Left lung (tissue), 10 donors: Measurements from ENCODE around the gene STXBP5L. TPM values are rescaled to one million over a fixed set of nuclear protein-coding genes. Genes with fewer than 3 reads are reported as not detected.
"Not testable (repeated sequence)": the region's sequence is repeated elsewhere in the genome, so short reads cannot be mapped to it uniquely, and the experiment has no call there.

Experiments
- ATAC-seq: fragments of 200-7000 bp; cut with Tn5 transposase; one replicate; pipeline ENCODE4 v1.9.1; 2020; ENCODE audit warnings: moderate library complexity
- DNase-seq, 4 donors: peaks; one replicate each; pipeline ENCODE4 v3.0.0-alpha.2; 2013 to 2020
- H3K27ac ChIP-seq, 2 donors: fragments of 200-600 bp; sonication (generic) in 1 of 2; one replicate each; pipeline versions ENCODE4 v1.5.0 to v1.8.0; 2020 to 2021
- H3K27me3 ChIP-seq, 2 donors: fragments of 200-600 bp; sonication (generic) in 1 of 2; one replicate each; pipeline versions ENCODE4 v1.5.0 to v1.8.0; 2020 to 2021
- H3K36me3 ChIP-seq, 2 donors: fragments of 200-600 bp; sonication (generic) in 1 of 2; one replicate each; pipeline versions ENCODE4 v1.5.0 to v1.8.0; 2020 to 2021
- H3K4me1 ChIP-seq, 2 donors: fragments of 200-600 bp; one replicate each; pipeline ENCODE4 v1.8.0; 2021
- H3K4me3 ChIP-seq, 2 donors: fragments of 200-600 bp; sonication (generic) in 1 of 2; one replicate each; pipeline versions ENCODE4 v1.5.0 to v1.8.0; 2020 to 2021; ENCODE audit warnings: mild to moderate bottlenecking in 1 of 2
- H3K9me3 ChIP-seq, 2 donors: fragments of 200-600 bp; sonication (generic) in 1 of 2; one replicate each; pipeline versions ENCODE4 v1.5.0 to v1.8.0; 2020 to 2021
- CTCF ChIP-seq, 2 donors: fragments of 200-600 bp; sonication (generic) in 1 of 2; IDR thresholded peaks; one replicate each; pipeline versions ENCODE4 v1.5.0 to v1.8.0; 2021; ENCODE audit warnings: antibody characterized with exemption in 2 of 2
- intact Hi-C, 2 donors: fragments of 100-400 bp; cut with DNase I; formaldehyde crosslinking; loops; one replicate each; pipeline versions ENCODE4 v1.11.2 to v1.14.2; 2022
- polyA plus RNA-seq, 6 donors: library from polyadenylated mRNA; unstranded; fragments of 120-200 nt; gene quantifications; one replicate each; pipeline ENCODE4 v1.2.1, GENCODE V29; 2013; ENCODE audit not compliant: insufficient read length in 6 of 6
- total RNA-seq, 2 donors: library from RNA; stranded (reverse); fragmentation: NEBNext Ultra II Directional; extraction: Animal tissue kit (Norgen Biotek cat#: 25700); gene quantifications; one replicate each; pipeline ENCODE4 v1.2.1, GENCODE V29; 2021
- donor health status: DM: no; HTN: yes; CAD: no.
- donor health status: DM: no; HTN: no; CAD: no.

Gene STXBP5L
- total and polyA plus RNA-seq, 8 donors = 0.14 to 0.41 (median 0.17) TPM; not detected in 2

DNA sequence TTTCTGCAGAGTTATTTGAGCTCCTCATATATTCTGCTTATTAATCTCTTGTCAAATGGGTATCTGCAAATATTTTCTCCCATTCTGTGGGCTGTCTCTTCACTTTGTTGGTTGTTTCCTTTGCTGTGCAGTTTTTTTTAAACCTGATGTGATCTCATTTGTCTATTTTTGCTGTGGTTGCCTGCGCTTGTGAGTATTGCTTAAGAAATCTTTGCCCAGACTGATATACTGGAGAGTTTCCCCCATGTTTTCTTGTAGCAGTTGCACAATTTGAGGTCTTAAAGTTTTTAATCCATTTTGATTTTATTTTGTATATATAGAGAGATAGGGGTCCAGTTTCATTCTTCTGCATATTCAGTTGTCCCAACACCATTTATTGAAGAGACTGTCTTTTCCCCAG lies 535.5 kb downstream of the STXBP5L start:
- Histone ChIP-seq H3K4me3 (no peak overlapping the region), H3K36me3 (no peaks in the 10 kb centered on the region), H3K4me1 (no peaks in the 10 kb centered on the region), H3K9me3 (no peaks in the 10 kb centered on the region), H3K27ac (no peak overlapping the region), H3K27me3 (no peaks in the 10 kb centered on the region)
- ATAC-seq (no peak), DNase-seq (no peak)
- TF ChIP-seq CTCF (IDR thresholded peaks at IDR 0.05) = no peak
- intact Hi-C loops = no loop called here

DNA sequence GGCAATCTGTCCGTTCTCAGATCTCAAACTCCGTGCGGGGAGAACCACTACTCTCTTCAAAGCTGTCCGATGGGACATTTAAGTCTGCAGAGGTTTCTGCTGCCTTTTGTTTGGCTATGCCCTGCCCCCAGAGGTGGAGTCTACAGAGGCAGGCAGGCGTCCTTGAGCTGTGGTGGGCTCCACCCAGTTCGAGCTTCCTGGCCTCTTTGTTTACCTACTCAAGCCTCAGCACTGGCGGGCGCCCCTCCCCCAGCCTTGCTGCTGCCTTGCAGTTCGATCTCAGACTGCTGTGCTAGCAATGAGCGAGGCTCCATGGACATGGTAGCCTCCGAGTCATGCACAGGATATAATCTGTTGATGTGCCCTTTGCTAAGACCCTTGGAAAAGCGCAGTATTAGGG lies 543.7 kb downstream of the STXBP5L start:
- H3K4me1 ChIP-seq, intact Hi-C loops, ATAC-seq, DNase-seq, H3K27ac ChIP-seq, H3K27me3 ChIP-seq, H3K9me3 ChIP-seq, H3K4me3 ChIP-seq, H3K36me3 ChIP-seq: not testable (repeated sequence)

DNA sequence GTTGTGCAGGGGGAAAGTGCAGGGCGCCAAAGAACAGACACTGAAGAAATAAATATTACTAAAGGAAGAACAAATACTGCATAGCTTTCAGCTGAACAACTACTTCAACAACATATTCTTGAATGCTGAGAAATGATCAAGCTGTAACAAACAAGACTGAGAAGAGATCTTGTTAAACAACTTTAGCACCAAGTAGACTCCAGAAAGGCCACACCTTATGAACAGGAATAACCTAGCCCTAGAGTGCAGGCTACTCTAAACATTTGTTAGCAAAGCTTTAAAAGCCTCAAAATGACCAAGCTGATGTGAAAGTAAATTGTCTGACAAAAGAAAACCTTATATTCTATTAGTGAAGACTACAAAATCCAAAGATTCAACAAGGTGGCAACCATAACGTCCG lies 554.6 kb downstream of the STXBP5L start:
- Histone ChIP-seq H3K4me1 (no peaks in the 10 kb centered on the region), H3K4me3 (no peak overlapping the region), H3K36me3 (peaks cover 0 to 5% of the 10 kb centered on the region in 2 donors), H3K9me3 (no peaks in the 10 kb centered on the region), H3K27ac (no peak overlapping the region), H3K27me3 (no peaks in the 10 kb centered on the region)
- DNase-seq (no peak), ATAC-seq (peak; percentile 98)
- no peak for TF ChIP-seq CTCF (IDR thresholded peaks at IDR 0.05)
- intact Hi-C loops = no loop called here

DNA sequence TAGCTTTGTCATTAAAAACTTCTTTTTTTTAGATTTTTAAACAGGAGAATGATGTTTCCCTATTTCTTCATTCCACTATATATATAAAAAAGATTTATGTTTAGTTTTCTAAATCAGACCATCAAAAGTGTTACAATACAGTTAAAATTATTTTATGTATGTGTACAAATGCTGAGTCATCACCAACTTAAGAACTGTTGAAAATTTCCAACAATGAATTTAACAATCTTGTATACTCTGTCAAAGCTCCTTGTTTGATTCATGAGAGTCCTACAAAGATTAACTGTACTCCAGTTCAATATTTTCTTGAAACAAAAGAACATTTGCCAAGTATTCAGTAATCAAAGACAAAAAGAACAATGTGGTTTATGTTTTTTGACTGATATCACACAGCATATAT lies 555.7 kb downstream of the STXBP5L start:
- no peaks in the 10 kb centered on the region for H3K4me1 ChIP-seq
- peak; percentile 45 for ATAC-seq
- no peak for TF ChIP-seq CTCF (IDR thresholded peaks at IDR 0.05)
- no peak for DNase-seq
- H3K36me3 ChIP-seq = peaks cover 0 to 9% of the 10 kb centered on the region in 2 donors
- no peak overlapping the region for H3K4me3 ChIP-seq
- intact Hi-C loops = no loop called here
- no peaks in the 10 kb centered on the region for H3K9me3 ChIP-seq
- H3K27me3 ChIP-seq = no peaks in the 10 kb centered on the region
- H3K27ac ChIP-seq = no peak overlapping the region

DNA sequence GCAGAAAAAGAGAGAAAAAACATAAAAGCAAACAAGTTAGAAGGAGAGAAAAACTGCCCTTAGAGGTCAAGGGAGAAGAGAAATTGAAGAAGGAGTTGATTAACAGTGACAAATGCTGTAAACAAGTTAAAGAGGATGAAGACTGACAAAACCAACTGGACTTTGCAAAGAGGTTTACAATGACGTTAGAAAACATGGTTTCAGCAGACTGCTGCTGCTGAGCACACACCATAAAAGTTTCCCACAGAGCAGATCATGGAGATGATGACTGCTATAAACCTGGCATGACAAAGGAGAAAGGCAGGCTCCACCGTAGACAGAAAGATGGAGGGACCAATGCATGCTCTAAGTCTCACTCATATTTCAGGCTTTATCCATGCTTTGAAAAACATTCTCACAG lies 559.1 kb downstream of the STXBP5L start:
- no peak for ATAC-seq
- intact Hi-C loops = no loop called here

More for the DNA sequence above, 559.1 kb downstream of the STXBP5L start:
- H3K27me3 ChIP-seq = no peaks in the 10 kb centered on the region
- peaks cover 0 to 10% of the 10 kb centered on the region in 2 donors for H3K36me3 ChIP-seq
- H3K4me1 ChIP-seq = no peaks in the 10 kb centered on the region
- no peak for DNase-seq
- TF ChIP-seq CTCF (IDR thresholded peaks at IDR 0.05) = no peak
- H3K4me3 ChIP-seq = no peak overlapping the region
- H3K27ac ChIP-seq = no peak overlapping the region
- H3K9me3 ChIP-seq = no peaks in the 10 kb centered on the region
